GM21367 (cell line): ENCODE measurements around the gene PIM2.
"Not testable (repeated sequence)": the region's sequence is repeated elsewhere in the genome, so short reads cannot be mapped to it uniquely, and the experiment has no call there.

ENCODE experiments used
- ATAC-seq: cut with Tn5 transposase; IDR thresholded peaks from one replicate; pipeline ENCODE4 v1.9.1; 2021; ENCODE audit not compliant: unreplicated experiment

The PIM2 gene

DNA sequence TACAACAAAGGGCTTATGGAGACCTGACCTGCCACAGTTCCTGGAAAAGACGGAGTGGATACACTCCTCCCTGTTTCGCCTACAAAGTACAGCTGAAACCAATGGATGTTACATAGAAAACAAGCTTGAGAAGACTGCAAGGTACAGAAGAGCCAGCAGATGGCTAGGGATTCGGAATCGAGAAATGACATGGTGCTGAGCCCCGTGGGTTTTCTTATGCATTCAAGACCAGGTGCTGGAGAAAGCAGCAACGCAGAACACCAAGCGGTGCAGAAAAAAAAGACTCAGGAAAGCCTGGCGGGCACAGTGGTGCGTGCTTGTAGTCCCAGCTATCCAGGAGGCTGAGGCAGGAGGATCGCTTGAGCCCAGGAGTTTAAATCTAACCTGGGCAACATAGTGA lies 35.1 kb downstream of the PIM2 start:
- no peak for ATAC-seq

- ATAC-seq = not testable (repeated sequence)
Observed at GRCh38 chrX:48876944-48877343, 41.9 kb downstream of the PIM2 start.

GRCh38 chrX:48872017-48872416 lies 46.8 kb downstream of the PIM2 start:
- ATAC-seq = not testable (repeated sequence)

DNA sequence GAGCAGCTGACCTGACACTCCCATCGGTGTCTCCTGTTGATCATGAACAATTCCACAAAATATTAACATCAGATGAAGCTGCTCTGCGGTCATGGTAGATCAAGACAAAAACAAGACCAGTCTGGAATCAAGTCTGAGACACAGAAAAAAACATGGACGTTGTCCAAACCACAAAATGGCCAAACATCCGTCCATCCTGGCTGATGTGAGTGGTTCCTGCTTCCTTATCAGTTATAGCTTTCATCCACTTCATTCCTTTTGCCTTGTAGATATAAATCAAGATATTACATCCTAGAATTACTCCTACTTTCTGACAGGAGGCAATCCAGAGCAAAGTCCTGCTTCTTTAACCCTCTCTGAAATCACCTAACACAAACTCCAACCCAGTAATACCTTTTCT lies 54.6 kb downstream of the PIM2 start:
- no peak for ATAC-seq
